HG03442 (cell line): ENCODE data around the gene DDX51.

ENCODE experiments used
- ATAC-seq: cut with Tn5 transposase; IDR thresholded peaks from one replicate; pipeline ENCODE4 v1.9.1; 2021; ENCODE audit warnings: mild to moderate bottlenecking, moderate library complexity; ENCODE audit not compliant: unreplicated experiment

Gene DDX51

GRCh38 chr12:132179431-132180362 lies 35.6 kb upstream of the DDX51 start:
- ATAC-seq: no peak

- no peak for ATAC-seq
Measured at GRCh38 chr12:132178801-132179401, 34.8 kb upstream of the DDX51 start.

GRCh38 chr12:132178316-132178715 lies 34.2 kb upstream of the DDX51 start:
- ATAC-seq: no peak

- no peak for ATAC-seq
Measured at GRCh38 chr12:132176920-132177551, 32.9 kb upstream of the DDX51 start.

- no peak for ATAC-seq
Measured at GRCh38 chr12:132176385-132176919, 32.3 kb upstream of the DDX51 start.

GRCh38 chr12:132175496-132176384 lies 31.6 kb upstream of the DDX51 start:
- ATAC-seq: no peak

GRCh38 chr12:132174839-132175490 lies 30.8 kb upstream of the DDX51 start:
- no peak for ATAC-seq

GRCh38 chr12:132174015-132174838 lies 30.1 kb upstream of the DDX51 start:
- no peak for ATAC-seq

GRCh38 chr12:132173135-132174014 lies 29.3 kb upstream of the DDX51 start:
- ATAC-seq: no peak

GRCh38 chr12:132172619-132173018 lies 28.5 kb upstream of the DDX51 start:
- no peak for ATAC-seq

- ATAC-seq: no peak
Measured at GRCh38 chr12:132171968-132172521, 27.9 kb upstream of the DDX51 start.

GRCh38 chr12:132171293-132171967 lies 27.3 kb upstream of the DDX51 start:
- no peak for ATAC-seq

- no peak for ATAC-seq
Measured at GRCh38 chr12:132170637-132171292, 26.6 kb upstream of the DDX51 start.

- ATAC-seq: no peak
Measured at GRCh38 chr12:132170094-132170636, 26.0 kb upstream of the DDX51 start.

- ATAC-seq: no peak
Measured at GRCh38 chr12:132169376-132169775, 25.3 kb upstream of the DDX51 start.

GRCh38 chr12:132168311-132169031 lies 24.4 kb upstream of the DDX51 start:
- ATAC-seq: no peak
